ENCODE data around the gene FUT1.

- TF ChIP-seq CTCF (IDR thresholded peaks at IDR 0.05) = no peak
- no peak for TF ChIP-seq POLR2A (IDR thresholded peaks at IDR 0.05)
Observed at GRCh38 chr19:48739404-48740163, 12.9 kb downstream of the FUT1 start.

All from heart left ventricle (tissue), 13 donors.